Neutrophil (primary cell): ENCODE measurements around the gene PDE6B.

Experiments used
- H3K27ac ChIP-seq: fragments of 200-600 bp; sonication (generic); 2 replicates; pipeline ENCODE4 v1.5.1; 2016; ENCODE audit warnings: mild to moderate bottlenecking, moderate library complexity
- H3K27me3 ChIP-seq: fragments of 200-600 bp; sonication (generic); 2 replicates; pipeline ENCODE4 v1.6.0; 2016; ENCODE audit warnings: mild to moderate bottlenecking
- H3K36me3 ChIP-seq: fragments of 200-600 bp; sonication (generic); 2 replicates; pipeline ENCODE4 v1.5.1; 2017
- H3K4me1 ChIP-seq, 2 experiments: fragments of 200-600 bp in 1 of 2; sonication (generic) in 1 of 2; 1 replicate in 1 of 2; 2 replicates in 1 of 2; pipeline versions ENCODE4 v1.5.1 to v1.6.1; 2013 to 2016; ENCODE audit warnings: low read depth in 1 of 2, low read length in 1 of 2, mild to moderate bottlenecking in 1 of 2, moderate library complexity in 1 of 2; ENCODE audit not compliant: control insufficient read depth in 1 of 2, insufficient read depth in 1 of 2
- H3K4me3 ChIP-seq, 2 experiments: fragments of 200-600 bp in 1 of 2; sonication (generic) in 1 of 2; 1 replicate in 1 of 2; 2 replicates in 1 of 2; pipeline ENCODE4 v1.5.1; 2013 to 2016; ENCODE audit warnings: low read depth in 1 of 2, low read length in 1 of 2, mild to moderate bottlenecking in 1 of 2, moderate library complexity in 1 of 2
- H3K9me3 ChIP-seq: fragments of 200-600 bp; sonication (generic); 2 replicates; pipeline ENCODE4 v1.5.1; 2016
- TF ChIP-seq, protein P1 (sequence below): fragments of 200-600 bp; sonication (generic); IDR thresholded peaks from 2 replicates; pipeline ENCODE4 v1.5.1; 2016; ENCODE audit warnings: antibody characterized with exemption

Gene PDE6B

DNA sequence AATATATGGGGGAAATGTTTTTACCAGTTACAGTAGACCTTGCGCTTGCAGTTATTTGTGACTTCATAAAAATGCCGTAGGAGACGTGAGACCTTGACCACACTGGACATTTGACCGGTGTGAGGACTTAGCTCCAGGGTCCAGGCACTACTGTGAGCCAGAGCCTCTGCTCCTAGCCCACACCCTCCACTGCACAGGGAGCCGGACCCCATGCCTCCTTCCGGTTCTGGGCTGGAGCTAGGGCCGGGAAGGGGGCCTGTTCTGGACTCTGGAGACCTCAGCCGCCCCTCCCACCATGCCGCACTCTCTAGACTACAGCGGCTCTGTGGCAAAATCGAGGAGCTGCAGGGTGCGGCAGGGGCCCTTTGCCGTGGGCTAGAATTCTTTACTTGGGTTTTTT is 85.5 kb downstream of the PDE6B start:
- TF ChIP-seq, protein P1, sequence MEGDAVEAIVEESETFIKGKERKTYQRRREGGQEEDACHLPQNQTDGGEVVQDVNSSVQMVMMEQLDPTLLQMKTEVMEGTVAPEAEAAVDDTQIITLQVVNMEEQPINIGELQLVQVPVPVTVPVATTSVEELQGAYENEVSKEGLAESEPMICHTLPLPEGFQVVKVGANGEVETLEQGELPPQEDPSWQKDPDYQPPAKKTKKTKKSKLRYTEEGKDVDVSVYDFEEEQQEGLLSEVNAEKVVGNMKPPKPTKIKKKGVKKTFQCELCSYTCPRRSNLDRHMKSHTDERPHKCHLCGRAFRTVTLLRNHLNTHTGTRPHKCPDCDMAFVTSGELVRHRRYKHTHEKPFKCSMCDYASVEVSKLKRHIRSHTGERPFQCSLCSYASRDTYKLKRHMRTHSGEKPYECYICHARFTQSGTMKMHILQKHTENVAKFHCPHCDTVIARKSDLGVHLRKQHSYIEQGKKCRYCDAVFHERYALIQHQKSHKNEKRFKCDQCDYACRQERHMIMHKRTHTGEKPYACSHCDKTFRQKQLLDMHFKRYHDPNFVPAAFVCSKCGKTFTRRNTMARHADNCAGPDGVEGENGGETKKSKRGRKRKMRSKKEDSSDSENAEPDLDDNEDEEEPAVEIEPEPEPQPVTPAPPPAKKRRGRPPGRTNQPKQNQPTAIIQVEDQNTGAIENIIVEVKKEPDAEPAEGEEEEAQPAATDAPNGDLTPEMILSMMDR, result no peak
- peaks cover 47 to 53% of the 10 kb centered on the region in 2 experiments for H3K4me1 ChIP-seq
- peak overlapping the region in 1 of 2 experiments; percentile 50 for H3K4me3 ChIP-seq
- no peaks in the 10 kb centered on the region for H3K9me3 ChIP-seq
- H3K27ac ChIP-seq, result peak overlapping the region; percentile 91
- H3K27me3 ChIP-seq, result no peaks in the 10 kb centered on the region
- H3K36me3 ChIP-seq, result peaks cover 9% of the 10 kb centered on the region

DNA sequence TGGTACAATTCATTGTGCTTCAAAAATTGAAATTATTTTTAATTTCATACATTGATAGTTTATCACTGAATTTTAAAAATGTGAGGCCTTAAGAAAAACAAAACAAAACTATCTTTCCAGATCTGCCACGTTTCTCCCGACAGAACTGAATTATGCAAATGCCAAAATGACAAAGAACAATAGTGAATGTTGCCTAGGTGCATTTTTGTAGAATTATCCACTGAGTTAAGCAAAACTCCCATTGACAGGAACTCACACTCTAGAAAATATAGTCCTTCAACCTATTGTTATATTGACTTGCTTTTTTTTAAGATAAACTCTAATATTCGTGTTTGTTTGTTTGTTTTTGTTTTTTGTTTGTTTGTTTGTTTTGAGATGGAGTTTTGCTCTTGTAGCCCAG is 86.7 kb downstream of the PDE6B start:
- H3K36me3 ChIP-seq, result peaks cover 9% of the 10 kb centered on the region
- peaks cover 38 to 41% of the 10 kb centered on the region in 2 experiments for H3K4me1 ChIP-seq
- no peak overlapping the region for H3K4me3 ChIP-seq
- TF ChIP-seq, protein P1, result no peak
- no peak overlapping the region for H3K27ac ChIP-seq
- H3K27me3 ChIP-seq, result no peaks in the 10 kb centered on the region
- no peaks in the 10 kb centered on the region for H3K9me3 ChIP-seq

DNA sequence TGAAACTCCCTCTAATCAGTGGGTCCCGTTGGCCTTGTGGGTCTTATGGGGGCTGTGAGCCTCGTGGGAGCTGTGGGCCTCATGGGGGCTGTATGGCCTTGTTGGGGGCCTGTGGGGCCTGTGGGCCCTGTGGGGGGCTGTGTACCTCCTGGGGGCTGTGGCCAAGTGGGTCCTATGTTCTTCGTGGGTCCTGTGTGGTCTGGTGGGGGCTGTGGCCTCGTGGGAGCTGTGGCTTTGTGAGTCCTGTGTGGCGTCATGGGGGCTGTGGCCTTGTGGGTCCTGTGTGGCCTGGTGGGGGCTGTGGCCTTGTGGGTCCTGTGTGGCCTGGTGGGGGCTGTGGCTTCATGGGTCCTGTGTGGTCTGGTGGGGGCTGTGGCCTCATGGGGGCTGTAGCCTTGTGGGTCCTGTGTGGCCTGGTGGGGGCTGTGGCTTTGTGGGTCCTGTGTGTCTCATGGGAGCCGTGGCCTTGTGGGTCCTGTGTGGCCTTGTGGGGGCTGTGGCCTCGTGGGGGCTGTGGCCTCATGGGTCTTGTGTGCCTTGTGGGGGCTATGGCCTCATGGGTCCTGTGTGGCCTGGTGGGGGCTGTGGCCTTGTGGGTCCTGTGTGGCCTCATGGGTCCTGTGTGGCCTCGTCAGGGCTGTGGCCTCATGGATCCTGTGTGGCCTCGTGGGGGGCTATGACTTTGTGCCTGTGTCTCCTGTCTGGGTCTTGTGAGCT is 87.7 kb downstream of the PDE6B start:
- peaks cover 9% of the 10 kb centered on the region for H3K36me3 ChIP-seq

DNA sequence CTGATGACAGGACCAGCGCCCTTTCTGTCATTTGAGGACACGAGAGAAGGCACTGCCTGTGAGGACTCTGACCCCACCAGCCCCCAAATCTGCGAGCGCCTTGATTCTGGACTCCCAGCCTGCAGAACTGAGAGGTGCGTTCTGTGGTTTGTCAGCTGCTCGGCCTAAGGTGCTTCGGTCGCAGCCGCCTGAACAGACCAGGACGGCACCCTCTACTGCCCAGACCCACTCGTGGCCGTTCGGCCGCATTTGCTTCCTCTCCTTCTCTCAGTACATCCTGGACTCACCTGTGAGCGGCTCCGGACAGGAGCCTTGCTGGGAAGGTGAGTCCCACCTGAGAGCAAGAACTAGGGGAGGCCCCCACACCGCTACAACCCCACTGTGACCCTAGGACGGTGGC is 88.7 kb downstream of the PDE6B start:
- no peaks in the 10 kb centered on the region for H3K27me3 ChIP-seq

More for the DNA sequence above, 87.7 kb downstream of the PDE6B start:
- Histone ChIP-seq H3K4me3 (no peak overlapping the region), H3K27ac (no peak overlapping the region), H3K4me1 (peaks cover 31 to 32% of the 10 kb centered on the region in 2 experiments), H3K9me3 (no peaks in the 10 kb centered on the region), H3K27me3 (no peaks in the 10 kb centered on the region)
- TF ChIP-seq, protein P1, result no peak

DNA sequence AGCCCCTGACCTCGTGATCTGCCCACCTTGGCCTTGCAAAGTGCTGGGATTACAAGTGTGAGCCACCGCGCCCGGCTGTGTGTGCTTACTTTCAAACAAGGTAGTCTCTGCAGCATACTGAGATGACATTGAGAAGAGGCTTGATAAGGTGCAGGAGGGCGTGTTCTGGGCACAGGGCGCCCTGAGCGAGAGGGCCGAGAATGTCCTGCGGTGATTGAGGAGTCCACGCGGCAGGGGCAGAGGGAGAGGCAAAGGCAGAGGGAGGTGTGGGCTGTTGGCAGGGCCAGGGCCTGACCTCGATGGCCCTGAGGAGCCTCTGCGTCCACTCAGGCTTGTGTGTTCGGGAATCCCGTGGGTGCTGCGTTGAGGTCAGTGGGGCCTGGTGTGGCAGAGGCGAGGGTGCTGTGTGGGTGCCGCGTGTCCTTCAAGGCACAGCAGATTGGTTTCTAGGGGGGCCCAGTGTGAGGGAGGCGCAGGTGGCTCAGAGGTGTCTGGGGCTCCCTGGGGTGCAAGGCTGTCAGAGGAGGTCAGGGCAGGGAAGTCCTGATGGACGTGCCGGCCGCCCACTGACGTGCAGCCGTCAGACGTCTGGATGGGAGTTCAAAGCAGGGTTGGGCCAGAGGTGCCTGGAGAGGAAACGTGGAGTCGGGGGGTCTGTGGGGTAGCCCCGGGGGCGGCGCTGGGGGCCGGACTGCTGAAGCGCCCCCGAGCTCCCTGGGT is 92.4 kb downstream of the PDE6B start:
- Histone ChIP-seq H3K27ac (no peak overlapping the region), H3K4me1 (peaks cover 0 to 6% of the 10 kb centered on the region in 2 experiments), H3K9me3 (no peaks in the 10 kb centered on the region), H3K27me3 (no peaks in the 10 kb centered on the region), H3K4me3 (no peak overlapping the region), H3K36me3 (peaks cover 20% of the 10 kb centered on the region)
- TF ChIP-seq, protein P1, result no peak

More for the DNA sequence above, 88.7 kb downstream of the PDE6B start:
- TF ChIP-seq, protein P1, result no peak
- peaks cover 9% of the 10 kb centered on the region for H3K36me3 ChIP-seq
- no peaks in the 10 kb centered on the region for H3K9me3 ChIP-seq
- H3K4me1 ChIP-seq, result peaks cover 21 to 22% of the 10 kb centered on the region in 2 experiments
- H3K4me3 ChIP-seq, result no peak overlapping the region
- H3K27ac ChIP-seq, result no peak overlapping the region
